ENCODE data around the gene EXOC2.

The EXOC2 gene, protein sequence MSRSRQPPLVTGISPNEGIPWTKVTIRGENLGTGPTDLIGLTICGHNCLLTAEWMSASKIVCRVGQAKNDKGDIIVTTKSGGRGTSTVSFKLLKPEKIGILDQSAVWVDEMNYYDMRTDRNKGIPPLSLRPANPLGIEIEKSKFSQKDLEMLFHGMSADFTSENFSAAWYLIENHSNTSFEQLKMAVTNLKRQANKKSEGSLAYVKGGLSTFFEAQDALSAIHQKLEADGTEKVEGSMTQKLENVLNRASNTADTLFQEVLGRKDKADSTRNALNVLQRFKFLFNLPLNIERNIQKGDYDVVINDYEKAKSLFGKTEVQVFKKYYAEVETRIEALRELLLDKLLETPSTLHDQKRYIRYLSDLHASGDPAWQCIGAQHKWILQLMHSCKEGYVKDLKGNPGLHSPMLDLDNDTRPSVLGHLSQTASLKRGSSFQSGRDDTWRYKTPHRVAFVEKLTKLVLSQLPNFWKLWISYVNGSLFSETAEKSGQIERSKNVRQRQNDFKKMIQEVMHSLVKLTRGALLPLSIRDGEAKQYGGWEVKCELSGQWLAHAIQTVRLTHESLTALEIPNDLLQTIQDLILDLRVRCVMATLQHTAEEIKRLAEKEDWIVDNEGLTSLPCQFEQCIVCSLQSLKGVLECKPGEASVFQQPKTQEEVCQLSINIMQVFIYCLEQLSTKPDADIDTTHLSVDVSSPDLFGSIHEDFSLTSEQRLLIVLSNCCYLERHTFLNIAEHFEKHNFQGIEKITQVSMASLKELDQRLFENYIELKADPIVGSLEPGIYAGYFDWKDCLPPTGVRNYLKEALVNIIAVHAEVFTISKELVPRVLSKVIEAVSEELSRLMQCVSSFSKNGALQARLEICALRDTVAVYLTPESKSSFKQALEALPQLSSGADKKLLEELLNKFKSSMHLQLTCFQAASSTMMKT

GRCh38 chr6:692858-693722 lies at the start of gene EXOC2:
Gene EXOC2, minus strand, starts transcription at chr6:693139. Its CDS starts 55,321 bp downstream, at chr6:637818.
- peak; percentile 81 for DNase-seq

- DNase-seq = no peak
Measured at GRCh38 chr6:741410-742339, 48.7 kb upstream of the EXOC2 start.

- no peak for DNase-seq
Measured at GRCh38 chr6:736657-737446, 43.9 kb upstream of the EXOC2 start.

DNA sequence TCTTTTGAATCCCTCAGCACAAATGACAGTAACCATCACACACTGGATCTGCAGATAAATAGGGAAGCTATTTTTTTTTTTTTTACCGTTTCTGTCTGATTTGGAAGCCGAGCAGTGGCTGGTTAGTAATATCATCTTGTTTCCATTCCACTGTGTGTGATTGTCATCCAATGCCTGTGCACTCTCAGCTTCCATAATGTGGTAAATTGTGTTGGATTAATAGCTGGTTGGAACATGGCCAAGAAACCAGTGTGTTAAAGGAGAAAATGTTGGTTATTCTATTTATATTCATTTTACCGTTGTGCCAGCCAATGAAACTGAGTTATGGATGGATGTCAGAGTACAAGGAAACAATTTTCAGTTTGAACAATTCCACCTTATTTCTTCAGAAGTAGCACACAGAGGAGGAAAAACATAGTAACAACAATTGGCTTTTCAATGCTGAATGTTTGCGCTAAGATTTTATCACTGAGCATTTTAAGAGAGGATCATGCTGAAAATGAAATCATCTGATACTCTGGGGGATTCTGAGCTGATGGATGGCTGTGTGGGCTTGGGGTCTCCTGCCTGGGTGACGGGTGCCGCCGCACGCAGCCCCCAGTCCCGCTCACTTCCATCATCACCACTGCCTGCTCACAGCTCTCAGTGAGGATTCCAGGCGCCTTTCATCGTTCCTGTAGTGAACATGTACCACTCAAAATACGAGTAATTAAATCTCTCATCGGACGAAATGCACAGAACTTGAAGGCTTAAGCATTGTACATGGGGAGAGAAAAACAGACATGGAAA lies 40.7 kb upstream of the EXOC2 start:
- DNase-seq = no peak

DNA sequence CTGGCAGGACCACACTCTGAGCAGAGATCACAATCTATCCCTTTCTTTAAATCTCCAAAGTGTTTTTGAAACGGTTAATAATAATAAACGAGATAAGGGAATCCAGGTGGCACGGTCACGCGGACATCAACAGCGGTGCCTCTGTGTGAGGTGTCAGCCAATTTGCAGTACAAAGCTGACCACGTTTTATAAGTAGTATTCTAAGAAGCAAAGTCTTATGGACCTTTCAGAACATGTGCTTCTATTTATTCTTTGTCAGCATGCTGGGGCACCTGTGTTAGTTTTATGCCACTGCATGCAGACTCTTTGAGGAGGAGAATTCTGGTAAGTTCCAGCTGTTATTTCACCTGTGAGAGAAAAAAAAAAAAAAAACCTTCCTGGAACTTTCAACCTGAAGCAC lies 39.0 kb upstream of the EXOC2 start:
- DNase-seq = no peak

GRCh38 chr6:729606-730320 lies 36.8 kb upstream of the EXOC2 start:
- DNase-seq = no peak

GRCh38 chr6:727856-728255 lies 34.9 kb upstream of the EXOC2 start:
- DNase-seq = no peak

DNA sequence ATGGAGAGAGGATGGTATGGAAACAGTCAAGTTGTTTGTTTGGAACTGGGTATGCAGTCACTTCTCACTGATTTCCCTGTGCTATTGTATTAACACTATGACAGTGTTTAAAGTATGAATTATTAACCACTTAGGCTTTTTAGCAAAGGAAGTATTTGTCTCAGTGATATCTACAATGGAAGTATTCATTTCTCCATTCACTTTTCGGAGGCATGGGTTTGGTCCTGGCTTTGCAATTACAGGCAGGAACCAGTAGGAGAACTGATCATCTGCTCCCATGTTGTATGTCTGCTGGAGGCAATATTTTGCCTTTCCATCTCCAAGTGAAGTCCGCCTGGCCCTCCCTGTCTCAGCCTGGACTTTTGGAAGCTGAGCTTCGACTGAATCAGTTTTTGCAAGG lies 30.6 kb upstream of the EXOC2 start:
- no peak for DNase-seq

GRCh38 chr6:722608-723007 lies 29.7 kb upstream of the EXOC2 start:
- DNase-seq = no peak

DNA sequence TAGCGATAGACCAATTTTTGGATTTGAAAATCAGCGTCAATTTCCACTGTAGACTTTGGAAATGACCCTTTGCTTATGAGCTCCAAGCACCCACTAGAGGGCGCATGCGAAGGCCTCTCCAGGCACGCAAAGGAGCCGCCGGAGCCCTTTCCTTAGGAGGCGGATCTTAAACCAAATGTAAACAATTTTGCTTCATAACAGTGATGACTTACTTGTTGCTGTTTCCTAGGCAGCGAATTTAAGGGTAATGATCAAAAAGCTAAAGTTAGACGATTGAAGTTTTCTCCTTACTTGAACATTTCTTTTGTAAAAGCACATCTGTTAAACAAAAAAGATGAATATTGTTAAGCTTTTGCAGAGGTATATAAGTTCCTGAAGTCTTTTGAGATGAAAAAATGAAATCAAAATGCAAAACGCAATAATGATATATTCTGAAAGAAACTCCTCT lies 29.2 kb upstream of the EXOC2 start:
- DNase-seq = peak; percentile 78

DNA sequence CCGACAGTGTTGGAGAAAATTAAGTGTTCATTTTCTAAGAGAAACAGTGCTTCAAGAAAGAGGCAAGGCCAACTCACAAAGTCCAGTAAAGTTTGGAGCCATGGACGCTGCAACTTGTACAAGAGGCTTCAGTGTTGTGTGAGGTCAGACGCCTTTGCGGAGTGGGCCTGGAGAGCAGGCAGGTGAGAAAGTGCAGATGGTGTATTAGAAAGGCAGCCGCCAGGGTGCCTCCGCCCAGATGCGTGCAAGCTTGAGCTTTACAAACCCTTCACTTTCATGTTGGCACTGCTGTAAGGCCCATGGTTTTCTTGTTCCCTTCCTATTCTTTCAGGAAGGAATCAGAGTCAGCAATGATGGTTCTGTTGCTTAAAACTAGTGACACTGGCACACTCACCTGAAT lies 25.4 kb upstream of the EXOC2 start:
- no peak for DNase-seq

DNA sequence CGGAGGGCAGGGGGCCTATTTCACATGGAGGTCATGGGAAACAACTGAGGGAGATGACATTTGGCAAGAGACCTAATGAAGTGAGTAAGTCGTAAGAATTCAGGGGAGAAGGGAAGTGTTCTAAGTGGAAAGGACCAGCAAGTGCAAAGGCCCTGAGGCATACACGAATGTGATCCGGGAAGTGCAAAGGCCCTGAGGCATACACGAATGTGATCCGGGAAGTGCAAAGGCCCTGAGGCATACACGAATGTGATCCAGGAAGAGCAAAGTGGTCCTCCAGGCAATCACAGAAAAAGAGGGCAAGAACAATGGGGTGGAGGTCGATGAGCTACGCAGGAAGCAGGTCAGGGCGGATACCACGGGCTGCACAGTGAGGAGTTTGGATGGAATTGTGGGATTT lies 24.2 kb upstream of the EXOC2 start:
- no peak for DNase-seq

DNA sequence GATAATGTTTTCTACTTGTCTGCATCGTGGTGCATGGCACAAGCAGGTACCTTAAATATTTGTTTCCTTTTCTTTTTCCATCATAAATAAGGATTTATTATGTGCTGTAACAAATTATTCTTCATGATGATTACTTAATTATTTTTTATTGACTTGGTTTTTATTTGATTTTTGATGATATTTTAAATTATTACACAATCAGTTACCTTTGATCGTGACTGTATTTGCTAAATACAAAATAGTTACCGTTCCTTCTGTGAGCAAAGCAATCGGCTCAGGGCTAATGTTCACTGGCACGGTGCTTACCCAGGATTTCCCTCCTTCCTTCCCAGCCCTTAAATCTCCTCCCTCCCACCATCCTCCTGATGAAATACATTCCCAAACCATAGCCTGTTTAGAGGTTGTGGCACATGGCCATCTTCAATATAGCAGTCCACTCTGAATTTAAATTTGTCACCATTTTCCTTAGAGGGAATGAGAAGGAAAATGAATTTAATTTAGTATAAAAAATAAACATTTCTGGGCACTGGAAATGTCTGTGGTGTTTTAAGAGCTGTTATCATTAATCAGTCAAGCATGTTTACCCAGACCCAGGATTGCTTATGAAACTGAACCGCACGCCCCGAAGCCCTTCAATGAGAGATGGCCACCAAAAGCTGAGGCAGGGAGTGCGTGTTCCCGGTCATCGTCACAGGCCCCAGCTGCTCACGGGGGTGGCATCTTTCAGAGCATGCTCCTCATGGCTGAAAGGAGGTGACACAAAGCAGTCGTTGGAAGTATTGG lies 23.0 kb upstream of the EXOC2 start:
- peak; percentile 17 for DNase-seq

DNA sequence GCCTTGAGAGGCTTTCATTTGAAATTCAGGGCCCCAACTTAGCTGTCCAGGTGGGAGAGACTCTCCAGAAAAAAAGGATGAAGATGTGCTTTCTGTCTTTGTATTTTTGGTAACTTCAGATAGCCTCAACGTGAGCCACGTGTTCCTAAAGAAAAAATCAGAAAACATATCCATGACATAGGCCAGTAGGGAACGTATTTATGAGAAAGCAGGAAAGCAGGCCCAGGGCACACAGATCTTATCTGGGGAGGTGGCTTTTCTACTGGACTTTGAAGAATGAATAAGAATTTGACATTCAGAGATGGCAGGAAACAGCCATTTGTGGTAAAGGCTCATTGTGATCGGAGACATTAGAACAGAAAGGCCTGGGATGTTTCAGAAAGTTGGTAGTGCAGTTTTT lies 21.2 kb upstream of the EXOC2 start:
- DNase-seq = no peak

DNA sequence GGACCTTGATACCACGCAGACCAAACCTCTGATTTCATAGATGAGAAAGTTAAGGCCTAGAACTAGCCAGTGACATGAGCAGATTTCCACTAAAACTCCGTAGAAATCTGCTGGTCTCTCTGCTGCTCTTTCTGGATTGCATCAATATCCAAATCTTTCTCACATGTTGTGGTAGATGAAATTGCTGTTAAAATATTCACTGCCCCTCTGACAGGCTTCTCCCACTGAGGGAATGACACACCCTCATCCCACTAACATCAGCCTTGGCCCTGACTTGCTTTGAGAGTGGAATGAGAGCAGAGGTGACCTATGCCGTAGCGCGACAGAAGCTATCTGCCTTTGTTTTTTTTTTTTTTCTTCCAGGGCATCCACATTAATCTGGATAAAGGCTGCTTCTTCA lies 20.4 kb upstream of the EXOC2 start:
- DNase-seq = no peak

DNA sequence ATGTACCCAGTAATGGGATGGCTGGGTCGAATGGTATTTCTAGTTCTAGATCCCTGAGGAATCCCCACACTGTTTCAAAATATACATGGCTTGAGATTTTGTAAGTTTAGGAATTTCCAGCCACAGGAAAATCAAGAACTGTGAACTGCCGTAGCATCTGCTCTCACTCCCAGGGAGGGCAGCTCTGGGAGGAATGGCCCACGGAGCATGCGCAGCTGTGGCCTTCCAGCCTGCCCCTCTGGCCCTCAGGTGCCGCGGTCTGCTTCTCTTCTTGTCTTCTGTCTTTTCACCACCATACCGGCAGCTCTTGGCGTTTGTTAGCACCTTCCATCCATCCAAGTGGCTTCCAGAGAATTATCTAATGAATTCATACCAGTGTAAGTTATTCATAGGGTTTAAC lies 19.9 kb upstream of the EXOC2 start:
- DNase-seq = no peak

DNA sequence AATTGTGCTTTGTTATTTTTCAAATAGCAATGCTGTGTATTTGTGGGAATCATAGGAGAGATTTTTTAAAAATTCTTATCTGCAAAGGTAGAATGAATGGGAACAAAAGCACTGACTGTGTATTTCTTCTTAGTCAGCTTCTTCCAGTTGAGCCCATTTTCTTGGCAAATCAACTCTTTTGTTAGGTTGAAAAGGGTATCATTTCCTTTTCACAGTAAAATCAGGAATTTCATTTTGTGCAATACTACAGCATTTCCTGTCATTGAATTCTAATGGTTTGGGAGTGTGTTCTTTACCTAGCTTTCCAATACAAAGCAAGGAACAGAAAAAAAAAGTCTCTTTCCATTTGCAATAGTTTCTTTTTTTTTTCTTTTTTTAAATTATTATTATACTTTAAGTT lies 19.0 kb upstream of the EXOC2 start:
- no peak for DNase-seq

Data from NCI-H774 (cell line).